HG02763 (cell line): Measurements from ENCODE around the gene WWP2.
"Not testable (repeated sequence)": the region's sequence is repeated elsewhere in the genome, so short reads cannot be mapped to it uniquely, and the experiment has no call there.

Experiments
- ATAC-seq: cut with Tn5 transposase; IDR thresholded peaks from one replicate; pipeline ENCODE4 v1.9.1; 2021; ENCODE audit warnings: mild to moderate bottlenecking, moderate library complexity; ENCODE audit not compliant: unreplicated experiment

Gene WWP2

DNA sequence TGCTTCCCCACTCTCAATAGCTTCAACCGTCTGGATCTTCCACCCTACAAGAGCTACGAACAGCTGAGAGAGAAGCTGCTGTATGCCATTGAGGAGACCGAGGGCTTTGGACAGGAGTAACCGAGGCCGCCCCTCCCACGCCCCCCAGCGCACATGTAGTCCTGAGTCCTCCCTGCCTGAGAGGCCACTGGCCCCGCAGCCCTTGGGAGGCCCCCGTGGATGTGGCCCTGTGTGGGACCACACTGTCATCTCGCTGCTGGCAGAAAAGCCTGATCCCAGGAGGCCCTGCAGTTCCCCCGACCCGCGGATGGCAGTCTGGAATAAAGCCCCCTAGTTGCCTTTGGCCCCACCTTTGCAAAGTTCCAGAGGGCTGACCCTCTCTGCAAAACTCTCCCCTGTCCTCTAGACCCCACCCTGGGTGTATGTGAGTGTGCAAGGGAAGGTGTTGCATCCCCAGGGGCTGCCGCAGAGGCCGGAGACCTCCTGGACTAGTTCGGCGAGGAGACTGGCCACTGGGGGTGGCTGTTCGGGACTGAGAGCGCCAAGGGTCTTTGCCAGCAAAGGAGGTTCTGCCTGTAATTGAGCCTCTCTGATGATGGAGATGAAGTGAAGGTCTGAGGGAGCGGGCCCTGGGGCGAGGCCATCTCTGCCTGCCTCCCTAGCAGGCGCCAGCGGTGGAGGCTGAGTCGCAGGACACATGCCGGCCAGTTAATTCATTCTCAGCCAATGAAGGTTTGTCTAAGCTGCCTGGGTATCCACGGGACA is 177.9 kb downstream of the WWP2 start:
- no peak for ATAC-seq

DNA sequence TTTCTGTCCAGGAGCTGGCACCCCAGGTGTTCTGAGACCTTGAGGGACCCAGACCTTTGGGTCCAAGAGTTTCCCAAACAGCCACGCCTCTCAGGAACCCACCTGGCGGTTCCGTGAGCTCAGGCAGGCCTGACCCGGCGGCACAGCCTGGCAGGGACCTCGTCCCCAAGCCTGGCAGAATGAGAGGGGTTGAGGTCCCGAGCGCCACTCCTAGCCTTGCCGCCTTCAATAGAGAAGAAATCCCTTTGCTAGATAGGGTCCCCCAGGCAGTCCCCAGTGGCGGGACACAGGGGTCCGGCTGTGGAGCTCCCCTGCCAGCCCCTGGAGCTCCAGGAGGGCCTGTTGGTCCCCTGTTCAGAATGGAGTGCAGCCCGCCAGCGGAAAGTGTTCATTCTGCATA is 178.5 kb downstream of the WWP2 start:
- ATAC-seq, result no peak

DNA sequence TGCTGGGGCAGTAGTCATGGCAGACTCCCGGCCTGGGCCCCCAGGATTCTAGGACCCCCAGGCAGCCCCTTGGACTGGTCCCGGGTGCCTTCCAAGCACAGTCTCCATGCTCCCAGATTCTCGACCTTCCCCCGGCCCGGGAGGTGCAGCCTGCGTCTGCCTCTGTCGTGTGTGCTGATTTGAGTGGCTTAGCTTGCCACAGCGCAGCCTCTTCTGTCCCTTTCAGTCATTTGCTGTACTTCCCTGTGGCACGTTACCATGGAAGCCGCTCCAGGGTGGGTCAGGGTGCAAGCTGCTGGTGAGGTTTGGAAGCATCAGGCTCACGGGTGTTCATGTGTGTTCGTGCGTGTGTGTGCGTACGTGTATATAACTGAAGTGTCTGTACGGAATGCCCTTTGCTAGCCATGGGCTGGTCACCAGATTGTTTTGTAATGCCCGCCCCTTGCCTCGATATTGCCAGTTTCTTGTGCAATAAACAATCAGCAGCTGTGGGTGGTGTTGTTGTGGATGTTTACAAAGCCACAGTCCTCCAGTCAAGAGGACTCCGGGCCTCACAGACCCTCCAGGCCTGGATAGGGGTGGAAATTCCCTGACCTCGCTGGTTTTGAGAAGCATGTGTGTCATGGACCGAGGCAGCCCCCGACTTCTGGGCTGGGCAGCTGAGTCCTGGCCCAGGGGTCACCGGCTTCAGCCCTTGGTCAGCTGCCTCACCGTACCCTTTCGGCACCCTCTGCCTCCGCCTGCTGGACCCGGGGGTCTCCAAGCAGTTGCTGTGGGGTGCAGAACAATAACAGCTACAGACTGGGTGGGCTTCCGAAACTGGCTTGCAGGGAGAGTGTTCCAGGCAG is 179.3 kb downstream of the WWP2 start:
- no peak for ATAC-seq

DNA sequence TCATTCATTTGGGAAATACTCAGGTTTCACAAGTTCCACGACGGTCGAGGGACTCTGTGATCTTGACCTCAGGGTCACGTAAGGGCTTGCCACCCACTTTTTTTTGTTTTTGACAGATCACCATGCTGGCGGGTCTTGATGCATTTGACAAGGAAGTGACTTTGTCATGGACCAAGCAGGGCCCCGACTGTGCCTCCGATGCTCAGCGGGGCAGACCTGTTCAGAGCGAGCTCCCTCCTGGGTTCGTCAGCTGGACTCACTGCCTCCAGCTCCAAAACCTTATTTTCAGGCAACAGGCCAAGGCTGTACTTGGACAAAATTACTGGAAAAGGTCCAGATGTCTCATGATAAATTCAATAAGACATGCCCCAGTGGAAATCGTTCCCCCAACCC is 180.0 kb downstream of the WWP2 start:
- no peak for ATAC-seq

DNA sequence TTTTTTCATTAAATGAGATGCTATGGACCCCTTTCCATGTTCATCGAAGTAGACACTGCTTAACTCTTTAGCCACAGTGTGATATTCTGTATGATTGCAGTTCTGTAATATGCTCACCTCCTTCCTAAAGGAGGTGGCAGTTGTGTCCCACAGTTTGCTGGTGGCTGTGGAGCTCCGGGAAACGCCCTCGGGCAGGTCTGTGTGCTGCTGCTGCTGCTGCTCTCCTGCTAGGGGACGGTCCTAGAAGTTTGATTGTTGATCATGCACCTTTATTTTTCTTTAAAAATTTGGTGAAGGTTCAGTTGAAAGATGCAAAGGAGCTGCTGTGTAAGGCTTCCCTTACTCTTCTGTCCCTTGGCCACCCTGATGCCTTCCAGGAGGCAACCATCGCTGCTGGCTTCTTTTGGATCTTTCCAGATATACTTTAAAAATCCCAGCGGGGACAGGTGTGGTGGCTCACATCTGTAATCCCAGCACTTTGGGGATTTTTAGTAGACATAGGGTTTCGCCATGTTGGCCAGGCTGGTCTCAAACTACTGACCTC is 180.6 kb downstream of the WWP2 start:
- ATAC-seq, result no peak

DNA sequence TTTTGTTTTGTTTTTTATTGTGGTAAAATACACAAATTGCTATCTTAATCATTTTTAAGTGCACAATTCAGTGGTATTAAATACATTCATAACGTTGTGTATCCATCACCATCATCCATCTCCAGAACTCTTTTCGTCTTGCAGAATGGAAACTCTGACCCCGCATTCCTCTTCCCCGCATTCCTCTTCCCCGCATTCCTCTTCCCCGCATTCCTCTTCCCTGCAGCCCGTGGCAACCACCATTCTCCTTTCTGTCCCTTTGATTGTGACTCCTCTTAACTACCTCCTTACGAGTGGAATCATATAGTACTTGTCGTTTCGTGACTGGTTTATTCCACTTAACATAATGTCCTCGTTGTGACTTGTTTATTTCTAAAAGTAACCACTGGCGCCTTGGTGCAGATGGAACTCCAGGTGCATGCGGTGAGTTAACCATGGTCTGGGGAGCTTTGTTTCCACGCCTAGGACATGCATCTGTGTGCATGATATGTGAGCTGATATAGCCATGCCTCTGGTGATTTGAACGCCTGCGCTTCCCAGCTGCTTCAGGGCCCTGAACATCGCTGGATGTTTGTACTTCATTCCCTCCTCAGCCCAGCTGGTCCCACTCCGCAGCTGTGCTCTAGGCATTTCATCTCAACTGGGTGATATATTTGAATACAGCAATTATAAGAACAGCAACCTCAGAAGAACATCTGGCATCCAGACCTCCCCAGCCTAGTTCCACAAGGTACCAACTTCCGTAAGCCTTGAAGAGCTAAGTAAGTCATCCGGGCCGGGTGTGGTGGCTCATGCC is 181.3 kb downstream of the WWP2 start:
- ATAC-seq, result not testable (repeated sequence)

DNA sequence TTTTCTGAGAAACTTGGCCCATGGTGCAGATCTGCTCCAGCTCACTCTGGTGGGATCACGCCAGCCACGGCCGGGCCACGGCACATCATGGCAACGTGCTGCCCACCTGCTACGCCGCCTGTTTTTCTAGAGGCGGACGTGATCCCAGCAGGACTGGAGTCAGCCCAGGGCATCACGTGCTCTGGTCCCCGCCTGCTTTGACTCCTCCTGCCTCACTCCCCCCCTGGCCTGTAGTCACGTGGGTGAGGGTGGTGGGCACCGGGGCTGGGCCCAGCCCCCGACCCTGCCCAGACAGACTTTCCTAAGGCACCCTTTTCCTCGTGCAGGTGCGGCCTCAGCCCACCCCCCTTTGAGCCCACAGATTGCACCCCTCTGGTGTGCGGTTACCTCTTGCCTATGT is 188.3 kb downstream of the WWP2 start:
- not testable (repeated sequence) for ATAC-seq

DNA sequence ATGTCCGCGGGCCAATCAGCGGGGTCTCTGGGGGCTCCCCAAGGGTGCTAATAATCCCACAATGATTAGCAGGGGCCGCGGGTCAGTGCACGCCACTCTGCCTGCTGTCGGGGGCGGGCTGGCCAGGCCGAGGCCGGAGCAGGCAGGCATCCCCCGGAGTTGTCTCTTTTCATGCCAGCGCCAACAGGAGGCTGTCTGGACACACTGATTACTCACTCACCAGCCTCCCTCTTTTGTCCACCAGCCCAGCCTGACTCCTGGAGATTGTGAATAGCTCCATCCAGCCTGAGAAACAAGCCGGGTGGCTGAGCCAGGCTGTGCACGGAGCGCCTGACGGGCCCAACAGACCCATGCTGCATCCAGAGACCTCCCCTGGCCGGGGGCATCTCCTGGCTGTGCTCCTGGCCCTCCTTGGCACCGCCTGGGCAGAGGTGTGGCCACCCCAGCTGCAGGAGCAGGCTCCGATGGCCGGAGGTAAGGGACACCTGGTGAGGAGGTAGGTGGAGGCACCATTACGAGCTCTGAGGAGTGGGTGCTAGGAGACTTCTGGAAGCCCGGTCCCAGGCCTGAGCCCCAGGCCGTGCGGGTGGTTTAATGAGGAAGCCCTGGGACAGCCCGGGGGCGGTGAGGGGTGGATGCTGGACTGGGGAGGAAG is 189.0 kb downstream of the WWP2 start, which contains the start of gene CLEC18A:
Gene CLEC18A (plus strand): TSS at position 318 of the 655 bp plus-strand sequence. CDS start 33 bp downstream, at position 351.
- ATAC-seq, result not testable (repeated sequence)

DNA sequence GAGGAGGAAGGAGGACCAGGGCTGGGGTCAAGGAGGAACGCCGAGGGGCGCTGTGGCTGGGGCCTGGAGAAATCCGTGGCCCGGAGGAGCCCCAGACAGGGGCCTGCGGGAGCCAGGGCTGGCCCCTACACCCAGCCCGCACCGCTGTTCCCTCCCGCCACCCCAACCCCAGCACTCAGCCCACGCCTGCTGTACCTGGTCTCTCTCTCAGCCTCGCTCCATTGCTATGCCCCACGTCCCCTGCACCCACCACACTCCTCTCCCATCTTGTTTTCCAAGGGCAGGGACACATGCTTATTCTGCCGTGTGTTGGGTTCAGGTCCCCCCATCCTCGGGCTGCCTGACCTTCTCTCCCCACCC is 189.5 kb downstream of the WWP2 start:
- not testable (repeated sequence) for ATAC-seq

DNA sequence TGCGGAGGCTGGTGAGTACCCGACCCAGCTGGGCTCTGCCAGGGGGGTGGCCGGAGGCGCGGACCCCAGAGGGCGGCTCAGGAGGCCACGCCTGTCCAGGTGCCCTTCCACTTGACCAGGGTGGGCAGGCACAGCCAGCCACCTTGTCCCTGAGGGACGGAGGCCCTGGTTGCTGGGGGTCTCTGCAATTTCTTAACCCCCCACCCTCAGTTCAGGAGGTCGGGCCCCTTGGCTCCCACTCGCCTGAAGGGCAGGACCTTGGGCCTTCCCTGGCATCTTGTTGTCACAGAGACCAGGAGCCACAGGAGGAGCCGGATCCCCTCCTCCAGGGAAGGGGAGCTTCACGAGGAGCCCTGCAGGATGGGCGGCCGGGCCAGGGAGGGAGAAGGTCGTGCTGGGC is 190.0 kb downstream of the WWP2 start:
- not testable (repeated sequence) for ATAC-seq

DNA sequence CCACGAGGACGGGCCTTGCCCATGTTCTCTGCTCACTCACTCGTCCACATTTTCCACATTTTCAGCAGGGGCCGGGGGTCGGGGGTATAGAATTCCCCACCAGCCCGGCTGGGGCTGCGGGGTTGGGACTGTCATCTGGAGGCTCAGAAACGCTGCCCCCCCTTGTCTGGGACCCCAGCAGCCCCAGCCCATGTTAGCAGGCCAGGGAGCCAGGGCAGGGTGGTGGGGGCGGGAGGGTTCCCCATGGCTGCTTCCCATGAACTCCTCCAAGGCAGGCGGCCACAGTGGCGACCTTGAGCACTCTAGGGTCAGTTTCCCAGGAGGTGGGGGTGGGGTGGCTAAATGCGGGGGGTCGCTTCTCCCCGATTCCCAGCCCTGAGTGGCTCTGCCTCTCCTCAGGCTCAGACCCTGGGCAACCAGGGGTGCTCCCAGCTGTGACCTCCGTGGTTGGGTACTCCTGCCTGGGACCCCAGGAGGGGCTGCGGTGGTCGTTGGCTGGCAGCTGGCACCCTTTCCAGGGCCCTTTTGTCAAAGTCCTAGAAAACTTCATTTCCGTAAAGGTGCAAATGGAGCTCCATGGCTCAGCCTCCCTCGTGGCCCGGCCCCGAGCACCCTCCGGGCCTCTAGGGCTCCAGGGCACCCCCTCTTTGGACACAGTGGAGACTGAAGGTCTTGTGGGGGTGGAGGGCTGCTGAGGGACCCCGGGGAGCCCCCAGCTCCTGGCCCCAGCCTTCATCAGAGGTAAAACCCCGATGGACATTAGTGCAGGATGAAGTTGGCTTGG is 190.6 kb downstream of the WWP2 start:
- not testable (repeated sequence) for ATAC-seq

DNA sequence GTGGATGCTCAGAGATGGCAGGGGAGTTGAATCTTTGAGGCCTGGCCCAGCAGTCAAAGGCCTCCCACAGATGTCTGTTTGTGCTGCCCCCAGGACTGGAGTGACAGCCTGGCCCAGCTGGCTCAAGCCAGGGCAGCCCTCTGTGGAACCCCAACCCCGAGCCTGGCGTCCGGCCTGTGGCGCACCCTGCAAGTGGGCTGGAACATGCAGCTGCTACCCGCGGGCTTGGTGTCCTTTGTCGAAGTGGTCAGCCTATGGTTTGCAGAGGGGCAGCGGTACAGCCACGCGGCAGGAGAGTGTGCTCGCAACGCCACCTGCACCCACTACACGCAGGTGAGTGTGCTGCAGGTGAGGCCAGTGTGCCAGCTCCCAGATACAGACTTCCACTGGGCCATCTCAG is 192.1 kb downstream of the WWP2 start:
- ATAC-seq, result not testable (repeated sequence)

DNA sequence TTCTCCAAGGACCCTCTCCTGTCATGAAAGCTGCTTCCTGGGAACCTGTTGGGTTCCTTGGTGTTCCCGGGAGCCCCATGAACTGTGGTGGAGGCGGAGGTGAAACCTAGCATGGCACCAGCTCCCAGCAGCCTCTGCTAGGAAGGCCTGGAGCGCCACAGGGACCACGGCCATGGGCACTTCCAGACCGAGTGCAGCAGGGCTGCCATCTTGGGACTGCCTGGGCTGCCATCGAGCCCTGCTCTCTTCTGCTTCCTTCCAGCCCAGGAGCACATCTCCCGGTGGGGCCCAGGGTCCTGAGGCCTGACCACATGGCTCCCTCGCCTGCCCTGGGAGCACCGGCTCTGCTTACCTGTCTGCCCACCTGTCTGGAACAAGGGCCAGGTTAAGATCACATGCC is 201.2 kb downstream of the WWP2 start:
- not testable (repeated sequence) for ATAC-seq

DNA sequence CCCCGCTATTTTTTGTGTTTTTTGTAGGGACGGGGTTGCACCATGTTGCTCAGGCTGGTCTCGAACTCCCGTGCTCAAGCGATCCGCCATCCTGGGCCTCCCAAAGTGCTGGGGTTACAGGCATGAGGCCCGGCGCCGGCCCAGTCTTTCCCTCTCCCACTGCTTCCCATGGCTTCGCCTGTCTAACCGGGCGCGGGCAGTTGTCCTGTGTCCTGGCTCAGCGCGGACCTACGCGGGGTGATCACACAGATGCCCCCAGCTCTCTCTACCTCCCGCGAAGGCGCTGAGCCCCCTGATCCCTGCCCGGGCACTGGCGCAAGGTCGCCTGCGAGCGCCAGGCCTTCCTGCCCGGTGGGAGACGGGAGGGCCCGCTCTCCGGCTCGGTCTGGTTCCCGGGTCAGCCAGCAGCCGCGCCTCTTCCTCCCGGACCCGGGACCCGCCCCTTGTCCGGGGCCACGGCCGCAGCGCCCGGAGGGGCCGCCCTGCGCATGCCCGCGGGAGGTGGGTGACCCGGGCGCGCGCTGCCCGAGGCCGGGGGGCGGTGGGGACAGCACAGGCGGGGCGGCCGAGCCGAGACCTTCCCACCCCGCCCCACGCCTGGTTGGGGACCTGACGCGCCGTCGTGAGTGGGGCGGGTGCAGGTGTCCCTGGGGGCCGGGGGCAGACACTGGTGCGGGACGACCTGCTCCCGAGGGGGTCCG is 203.0 kb downstream of the WWP2 start:
- not testable (repeated sequence) for ATAC-seq

DNA sequence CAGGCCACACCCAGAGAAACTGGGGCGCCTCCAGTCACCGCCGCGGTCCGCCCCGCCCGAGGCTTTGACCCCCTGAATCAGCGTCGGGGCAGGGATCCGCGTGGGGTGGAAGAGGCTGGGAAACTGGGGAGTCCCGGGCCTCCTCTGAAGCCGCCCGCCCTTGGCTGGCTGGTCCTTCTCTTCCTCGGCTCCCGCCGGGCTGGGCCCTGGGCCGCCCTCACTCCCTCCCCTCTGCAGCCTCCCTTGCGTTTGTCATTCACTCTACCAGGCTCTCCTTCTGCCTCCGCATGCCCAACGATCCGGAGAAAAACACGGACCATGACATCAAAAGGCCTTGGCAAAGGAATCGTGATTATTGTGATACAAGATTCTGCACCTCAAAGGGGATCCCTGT is 203.5 kb downstream of the WWP2 start:
- not testable (repeated sequence) for ATAC-seq

DNA sequence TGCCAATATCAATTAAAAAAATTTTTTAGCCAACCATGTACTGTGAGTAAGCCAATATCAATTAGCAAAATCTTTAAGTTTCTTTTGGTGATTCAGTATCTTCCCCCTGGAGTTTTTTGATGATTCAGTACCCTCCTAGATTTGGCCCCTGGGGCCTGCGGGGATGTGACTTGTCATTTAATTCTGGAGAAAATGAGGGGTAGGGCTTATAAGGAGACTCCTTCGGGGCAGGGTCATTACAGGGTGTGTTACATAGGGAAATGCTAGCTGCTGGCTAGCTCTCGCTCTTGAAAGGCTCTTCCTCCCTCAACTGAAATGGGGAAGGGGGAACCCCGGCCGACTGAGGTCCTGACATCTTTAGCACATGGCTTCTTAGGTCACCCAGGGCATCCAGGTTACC is 205.6 kb downstream of the WWP2 start:
- not testable (repeated sequence) for ATAC-seq

DNA sequence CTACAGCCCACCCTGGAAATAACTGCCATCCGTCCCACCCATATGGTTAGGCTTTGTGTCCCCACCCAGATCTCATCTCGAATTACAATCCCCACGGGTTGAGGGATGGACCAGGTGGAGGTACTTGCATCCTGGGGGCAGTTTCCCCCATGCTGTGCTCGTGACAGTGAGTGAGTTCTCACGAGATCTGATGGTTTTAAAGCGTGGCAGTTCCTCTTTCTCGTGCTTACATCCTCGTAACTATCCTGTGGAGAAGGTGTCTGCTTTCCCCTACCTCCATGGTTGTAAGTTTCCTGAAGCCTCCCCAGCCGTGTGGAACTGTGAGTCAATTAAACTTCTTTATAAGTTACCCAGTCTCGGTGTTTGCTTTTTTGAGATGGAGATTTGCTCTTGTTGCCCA is 206.0 kb downstream of the WWP2 start:
- ATAC-seq, result not testable (repeated sequence)

DNA sequence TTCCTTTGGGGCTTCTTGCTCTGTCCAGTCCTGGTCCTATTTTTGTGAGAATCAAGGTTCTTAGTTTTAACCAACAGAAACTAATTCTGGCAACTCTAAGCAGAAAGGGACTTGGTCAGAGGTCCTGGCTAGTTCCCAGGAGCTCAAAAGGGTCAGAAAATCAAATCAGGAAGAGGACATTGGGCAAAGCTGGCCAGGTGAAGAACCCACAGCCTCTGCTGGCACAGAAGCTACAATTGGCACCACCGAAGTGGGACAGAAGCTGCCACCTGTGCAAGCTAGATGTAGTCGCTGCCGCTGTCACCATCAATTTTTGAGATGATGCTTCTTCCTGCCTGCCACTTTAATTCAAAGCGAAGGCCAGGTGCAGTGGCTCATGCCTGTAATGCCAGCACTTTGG is 207.5 kb downstream of the WWP2 start:
- ATAC-seq, result not testable (repeated sequence)

DNA sequence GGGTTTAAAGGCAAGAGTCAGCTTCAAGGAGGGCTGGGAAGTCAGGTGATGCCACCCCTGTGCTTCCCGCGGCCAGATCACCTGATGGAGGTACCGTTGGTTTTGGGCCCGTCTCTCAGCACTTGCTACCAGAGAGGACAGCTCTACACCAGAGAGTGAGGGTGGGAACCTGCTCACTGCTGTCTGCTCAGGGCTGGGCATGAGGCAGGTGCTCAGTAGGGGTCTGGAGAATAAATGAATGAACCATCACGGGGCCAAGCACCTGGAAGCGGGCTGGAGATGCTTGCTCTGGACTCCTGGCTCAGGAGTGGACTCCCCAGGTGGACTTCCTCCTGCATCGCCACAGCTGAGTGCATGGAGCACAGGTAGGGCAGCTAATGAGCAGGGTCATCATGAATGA is 210.0 kb downstream of the WWP2 start:
- not testable (repeated sequence) for ATAC-seq
